ENCODE data around the gene FOXJ2. TPM values are rescaled to one million over a fixed set of nuclear protein-coding genes. Genes with fewer than 3 reads are reported as not detected.

The FOXJ2 gene
- total RNA-seq, 1 experiment from 2014 or later, result 18.7 TPM

- Mint-ChIP-seq H3K4me1 (ENCODE audit: low read depth, unreplicated experiment) (peaks cover 14% of the 10 kb centered on the region), H3K27me3 (ENCODE audit: insufficient read depth, unreplicated experiment) (no peaks in the 10 kb centered on the region), H3K27ac (ENCODE audit: unreplicated experiment) (no peak overlapping the region), H3K36me3 (ENCODE audit: insufficient read depth, unreplicated experiment) (no peaks in the 10 kb centered on the region), H3K9me3 (ENCODE audit: unreplicated experiment) (no peaks in the 10 kb centered on the region), H3K4me3 (ENCODE audit: unreplicated experiment) (no peak overlapping the region)
- ChIA-PET CTCF (no interaction called here), POLR2A (no interaction called here)
- Histone ChIP-seq H3K4me1 (peaks cover 9% of the 10 kb centered on the region; the same call in 1 of the 2 replicates), H3K27me3 (replicated peaks; ENCODE audit: control insufficient read depth, insufficient read depth, low read length) (no peaks in the 10 kb centered on the region), H3K9me3 (no peaks in the 10 kb centered on the region), H3K4me3 (ENCODE audit: low read depth, low read length) (no peak overlapping the region), H3K36me3 (ENCODE audit: control insufficient read depth, insufficient read depth, low read length) (no peaks in the 10 kb centered on the region)
- intact Hi-C loops (cut with micrococcal nuclease; ENCODE audit: unreplicated experiment), result loop anchor here (5.0 kb wide), 1 partner anchor 269 kb away; no protein-coding TSS in a partner anchor
- TF ChIP-seq CTCF (IDR thresholded peaks at IDR 0.05; ENCODE audit: insufficient read depth in 1 of 2, low read depth in 1 of 2, low read length in 1 of 2, severe bottlenecking in 1 of 2, unreplicated experiment in 1 of 2), result no peak
- BruUV-seq (replicated peaks), result no TSS peak
- no peak for DNase-seq
These were observed 43.4 kb downstream of the FOXJ2 start for GRCh38 chr12:8075935-8076334.

GRCh38 chr12:8076366-8076765 lies 43.9 kb downstream of the FOXJ2 start:
- DNase-seq, result no peak
- no peaks in the 10 kb centered on the region for H3K9me3 ChIP-seq
- H3K4me1 ChIP-seq, result peaks cover 9% of the 10 kb centered on the region; the same call in 1 of the 2 replicates
- POLR2A ChIA-PET, result no interaction called here
- no peak for TF ChIP-seq CTCF (IDR thresholded peaks at IDR 0.05; ENCODE audit: insufficient read depth in 1 of 2, low read depth in 1 of 2, low read length in 1 of 2, severe bottlenecking in 1 of 2, unreplicated experiment in 1 of 2)
- H3K4me3 ChIP-seq (ENCODE audit: low read depth, low read length), result no peak overlapping the region
- no peak overlapping the region for H3K4me3 Mint-ChIP-seq (ENCODE audit: unreplicated experiment)
- peaks cover 14% of the 10 kb centered on the region for H3K4me1 Mint-ChIP-seq (ENCODE audit: low read depth, unreplicated experiment)
- H3K36me3 ChIP-seq (ENCODE audit: control insufficient read depth, insufficient read depth, low read length), result no peaks in the 10 kb centered on the region
- H3K27me3 Mint-ChIP-seq (ENCODE audit: insufficient read depth, unreplicated experiment), result no peaks in the 10 kb centered on the region
- no peaks in the 10 kb centered on the region for H3K36me3 Mint-ChIP-seq (ENCODE audit: insufficient read depth, unreplicated experiment)
- BruUV-seq (replicated peaks), result no TSS peak
- no peak overlapping the region for H3K27ac Mint-ChIP-seq (ENCODE audit: unreplicated experiment)
- H3K9me3 Mint-ChIP-seq (ENCODE audit: unreplicated experiment), result no peaks in the 10 kb centered on the region
- no peaks in the 10 kb centered on the region for H3K27me3 ChIP-seq (replicated peaks; ENCODE audit: control insufficient read depth, insufficient read depth, low read length)
- CTCF ChIA-PET, result interaction anchor here (2.6 kb wide), 1 partner anchor 30 kb away, joined by 38 read pairs; no protein-coding TSS in a partner anchor
- intact Hi-C loops (cut with micrococcal nuclease; ENCODE audit: unreplicated experiment), result loop anchor here (5.0 kb wide), 1 partner anchor 269 kb away; no protein-coding TSS in a partner anchor

- Mint-ChIP-seq H3K9me3 (ENCODE audit: unreplicated experiment) (no peaks in the 10 kb centered on the region), H3K27ac (ENCODE audit: unreplicated experiment) (no peak overlapping the region), H3K36me3 (ENCODE audit: insufficient read depth, unreplicated experiment) (peaks cover 4% of the 10 kb centered on the region), H3K4me3 (ENCODE audit: unreplicated experiment) (no peak overlapping the region), H3K27me3 (ENCODE audit: insufficient read depth, unreplicated experiment) (no peaks in the 10 kb centered on the region), H3K4me1 (ENCODE audit: low read depth, unreplicated experiment) (peaks cover 14% of the 10 kb centered on the region)
- Histone ChIP-seq H3K36me3 (ENCODE audit: control insufficient read depth, insufficient read depth, low read length) (no peaks in the 10 kb centered on the region), H3K4me1 (peaks cover 9% of the 10 kb centered on the region; the same call in 1 of the 2 replicates), H3K4me3 (ENCODE audit: low read depth, low read length) (no peak overlapping the region), H3K27me3 (replicated peaks; ENCODE audit: control insufficient read depth, insufficient read depth, low read length) (no peaks in the 10 kb centered on the region), H3K9me3 (no peaks in the 10 kb centered on the region)
- ChIA-PET POLR2A (no interaction called here), CTCF (interaction anchor here (1.8 to 2.6 kb wide), 2 partner anchors 31 to 33 kb away, joined by 21 to 38 read pairs; no protein-coding TSS in a partner anchor)
- no TSS peak for BruUV-seq (replicated peaks)
- intact Hi-C loops (cut with micrococcal nuclease; ENCODE audit: unreplicated experiment), result loop anchor here (5.0 kb wide), 1 partner anchor 270 kb away; no protein-coding TSS in a partner anchor
- DNase-seq, result no peak
- no peak for TF ChIP-seq CTCF (IDR thresholded peaks at IDR 0.05; ENCODE audit: insufficient read depth in 1 of 2, low read depth in 1 of 2, low read length in 1 of 2, severe bottlenecking in 1 of 2, unreplicated experiment in 1 of 2)
These were observed 44.7 kb downstream of the FOXJ2 start for GRCh38 chr12:8077207-8077606.

Data from Caco-2 (cell line).